Common myeloid progenitor, CD34-positive (primary cell): ENCODE results near the gene PTK6.

Experiments used
- CTCF ChIA-PET: fragments of 350-600 bp; sonication (Branson Sonifier 250); formaldehyde crosslinking; loops from one replicate; lab custom pipeline; 2021; ENCODE audit warnings: antibody characterized with exemption; lab: Charles Lee
- POLR2A ChIA-PET: fragments of 350-600 bp; sonication (Branson Sonifier 250); formaldehyde crosslinking; loops from one replicate; lab custom pipeline; 2021; ENCODE audit warnings: antibody characterized with exemption; lab: Charles Lee
- DNase-seq, 3 donors: peaks; one replicate each; pipeline versions ENCODE4 v3.0.0 to v3.0.0-alpha.2; 2013
- H3K27ac ChIP-seq, 2 experiments: 1 replicate in 1 of 2; 2 replicates in 1 of 2; pipeline ENCODE4 v1.7.0; 2013; ENCODE audit warnings: inconsistent platforms in 2 of 2, low read length in 2 of 2, mild to moderate bottlenecking in 2 of 2, low read depth in 1 of 2, moderate library complexity in 1 of 2; ENCODE audit not compliant: severe bottlenecking in 2 of 2, insufficient read depth in 1 of 2, poor library complexity in 1 of 2
- H3K27me3 ChIP-seq, 5 experiments: replicated peaks in 2 of 5; 1 replicate in 3 of 5; 2 replicates in 2 of 5; pipeline versions ENCODE4 v1.6.1 to v1.7.0; 2013; ENCODE audit warnings: low read length in 4 of 5, mild to moderate bottlenecking in 2 of 5, moderate library complexity in 2 of 5, inconsistent platforms in 1 of 5; ENCODE audit not compliant: insufficient read depth in 5 of 5, control insufficient read depth in 4 of 5
- H3K36me3 ChIP-seq, 4 experiments: 1 replicate in 2 of 4; 2 replicates in 2 of 4; pipeline versions ENCODE4 v1.6.1 to v1.7.0; 2013; ENCODE audit warnings: low read length in 3 of 4, control low read depth in 1 of 4, mild to moderate bottlenecking in 1 of 4; ENCODE audit not compliant: control insufficient read depth in 4 of 4, insufficient read depth in 4 of 4
- H3K4me1 ChIP-seq, 4 experiments: 1 replicate in 3 of 4; 2 replicates in 1 of 4; pipeline versions ENCODE4 v1.6.1 to v1.7.1; 2013; ENCODE audit warnings: low read length in 3 of 4, mild to moderate bottlenecking in 3 of 4, control low read depth in 1 of 4, inconsistent platforms in 1 of 4, moderate library complexity in 1 of 4; ENCODE audit not compliant: control insufficient read depth in 4 of 4, insufficient read depth in 4 of 4; ENCODE audit errors: control extremely low read depth in 1 of 4
- H3K4me3 ChIP-seq, 7 experiments: 1 replicate in 4 of 7; 2 replicates in 3 of 7; pipeline versions ENCODE4 v1.5.1 to v1.7.0; 2013; ENCODE audit warnings: mild to moderate bottlenecking in 7 of 7, low read length in 6 of 7, moderate library complexity in 6 of 7, inconsistent platforms in 2 of 7, low read depth in 2 of 7, control low read depth in 1 of 7; ENCODE audit not compliant: insufficient read depth in 4 of 7, control insufficient read depth in 1 of 7; ENCODE audit errors: extremely low read depth in 1 of 7
- H3K9me3 ChIP-seq, 5 experiments: 1 replicate in 4 of 5; 2 replicates in 1 of 5; pipeline versions ENCODE4 v1.6.1 to v1.7.1; 2013; ENCODE audit warnings: low read length in 4 of 5, mild to moderate bottlenecking in 2 of 5, inconsistent platforms in 1 of 5, low read depth in 1 of 5, moderate library complexity in 1 of 5; ENCODE audit not compliant: control insufficient read depth in 4 of 5, insufficient read depth in 2 of 5; ENCODE audit errors: control extremely low read depth in 1 of 5
- WGBS: methylation state at CpG from one replicate; pipeline ENCODE4 v1.1.5; 2013; ENCODE audit not compliant: insufficient coverage; 5-methylcytosine and 5-hydroxymethylcytosine counted together

Gene PTK6

GRCh38 chr20:63494420-63495166 lies 42.6 kb downstream of the PTK6 start:
- CTCF ChIA-PET, result interaction anchor here (1.0 kb wide), 1 partner anchor 49 kb away, joined by 3 read pairs; no protein-coding TSS in a partner anchor
- POLR2A ChIA-PET, result no interaction called here
- DNase-seq, result no peak
- H3K4me3 ChIP-seq, result no peak overlapping the region
- H3K4me1 ChIP-seq, result peaks cover 0 to 14% (median 11%) of the 10 kb centered on the region in 4 experiments
- no peaks in the 10 kb centered on the region for H3K9me3 ChIP-seq
- H3K36me3 ChIP-seq, result no peaks in the 10 kb centered on the region
- 90% methylated on average over 49 of the region's 51 CpGs for WGBS
- no peak overlapping the region for H3K27ac ChIP-seq
- H3K27me3 ChIP-seq, result peaks cover 0 to 69% (median 11%) of the 10 kb centered on the region in 5 experiments

- H3K4me1 ChIP-seq, result peaks cover 0 to 11% (median 7%) of the 10 kb centered on the region in 4 experiments
- CTCF ChIA-PET, result interaction anchor here (1.0 to 1.1 kb wide), 2 partner anchors 10 to 13 kb away, joined by 3 read pairs; no protein-coding TSS in a partner anchor
- H3K9me3 ChIP-seq, result no peaks in the 10 kb centered on the region
- H3K4me3 ChIP-seq, result no peak overlapping the region
- 89% methylated on average over 6 of the region's 7 CpGs for WGBS
- peaks cover 0 to 71% (median 11%) of the 10 kb centered on the region in 5 experiments for H3K27me3 ChIP-seq
- no peak overlapping the region for H3K27ac ChIP-seq
- DNase-seq, result no peak
- H3K36me3 ChIP-seq, result no peaks in the 10 kb centered on the region
- POLR2A ChIA-PET, result no interaction called here
Measured at GRCh38 chr20:63494084-63494419, 43.1 kb downstream of the PTK6 start.

- no peak overlapping the region for H3K27ac ChIP-seq
- peaks cover 0 to 75% (median 14%) of the 10 kb centered on the region in 5 experiments for H3K27me3 ChIP-seq
- H3K4me3 ChIP-seq, result no peak overlapping the region
- 81% methylated on average over 13 of the region's 13 CpGs for WGBS
- H3K36me3 ChIP-seq, result no peaks in the 10 kb centered on the region
- ChIA-PET CTCF (interaction anchor here (1.0 to 1.1 kb wide), 2 partner anchors 10 to 12 kb away, joined by 3 read pairs; no protein-coding TSS in a partner anchor), POLR2A (interaction anchor here (0.6 kb wide), 1 partner anchor 495 kb away, joined by 4 read pairs; no protein-coding TSS in a partner anchor)
- DNase-seq, result no peak
- H3K9me3 ChIP-seq, result no peaks in the 10 kb centered on the region
- H3K4me1 ChIP-seq, result peaks cover 0 to 11% (median 7%) of the 10 kb centered on the region in 4 experiments
Measured at GRCh38 chr20:63493563-63494020, 43.6 kb downstream of the PTK6 start.

- Histone ChIP-seq H3K27ac (no peak overlapping the region), H3K4me1 (peaks cover 0 to 8% (median 5%) of the 10 kb centered on the region in 4 experiments), H3K9me3 (no peaks in the 10 kb centered on the region), H3K27me3 (peaks cover 0 to 73% (median 14%) of the 10 kb centered on the region in 5 experiments), H3K36me3 (no peaks in the 10 kb centered on the region), H3K4me3 (no peak overlapping the region)
- CTCF ChIA-PET, result interaction anchor here (1.0 to 1.1 kb wide), 2 partner anchors 9 to 12 kb away, joined by 3 read pairs; no protein-coding TSS in a partner anchor
- POLR2A ChIA-PET, result interaction anchor here (0.6 kb wide), 1 partner anchor 496 kb away, joined by 4 read pairs; no protein-coding TSS in a partner anchor
- WGBS, result 88% methylated on average over 10 of the region's 14 CpGs
- no peak for DNase-seq
Measured at GRCh38 chr20:63492982-63493381, 44.2 kb downstream of the PTK6 start.

GRCh38 chr20:63492518-63492917 lies 44.7 kb downstream of the PTK6 start:
- Histone ChIP-seq H3K27ac (no peak overlapping the region), H3K9me3 (no peaks in the 10 kb centered on the region), H3K36me3 (no peaks in the 10 kb centered on the region), H3K27me3 (peaks cover 0 to 73% (median 14%) of the 10 kb centered on the region in 5 experiments), H3K4me3 (no peak overlapping the region), H3K4me1 (peaks cover 0 to 6% (median 4%) of the 10 kb centered on the region in 4 experiments)
- ChIA-PET POLR2A (no interaction called here), CTCF (no interaction called here)
- DNase-seq, result no peak
- WGBS, result 100% methylated on average over 2 of the region's 2 CpGs

- POLR2A ChIA-PET, result no interaction called here
- CTCF ChIA-PET, result no interaction called here
- Histone ChIP-seq H3K36me3 (no peaks in the 10 kb centered on the region), H3K27ac (no peak overlapping the region), H3K9me3 (no peaks in the 10 kb centered on the region), H3K4me3 (no peak overlapping the region), H3K27me3 (peaks cover 0 to 73% (median 14%) of the 10 kb centered on the region in 5 experiments), H3K4me1 (peaks cover 0 to 6% (median 4%) of the 10 kb centered on the region in 4 experiments)
- no peak for DNase-seq
- WGBS, result 58% methylated on average over 3 of the region's 4 CpGs
Measured at GRCh38 chr20:63491635-63492230, 45.4 kb downstream of the PTK6 start.
